GM10847 (cell line): Measurements from ENCODE around the gene ZNF85.
A peak's percentile ranks its signal among the peaks of the same experiment; 100 is the strongest.

Source experiments
- POLR2A ChIP-seq: IDR thresholded peaks from 2 replicates; pipeline ENCODE4 v1.6.1; 2011; ENCODE audit not compliant: insufficient read length; ENCODE audit errors: extremely low read depth

The ZNF85 gene

GRCh38 chr19:20923077-20923871 is at the start of gene ZNF85:
ZNF85 (plus strand) TSS chr19:20923251; CDS start chr19:20923401, 150 bp downstream.
- TF ChIP-seq POLR2A, result no peak

- TF ChIP-seq POLR2A, result no peak
These were observed 43.5 kb upstream of the ZNF85 start for GRCh38 chr19:20879501-20879900.

GRCh38 chr19:20912973-20913372 is 10.1 kb upstream of the ZNF85 start:
- TF ChIP-seq POLR2A, result no peak

GRCh38 chr19:20925481-20925880 is 2.4 kb downstream of the ZNF85 start:
- TF ChIP-seq POLR2A, result no peak

- no peak for TF ChIP-seq POLR2A
These were observed 3.7 kb downstream of the ZNF85 start for GRCh38 chr19:20926796-20927195.

GRCh38 chr19:20928371-20928770 is 5.3 kb downstream of the ZNF85 start:
- TF ChIP-seq POLR2A, result no peak

GRCh38 chr19:20964798-20965197 is 41.7 kb downstream of the ZNF85 start:
- no peak for TF ChIP-seq POLR2A

- no peak for TF ChIP-seq POLR2A
These were observed 45.0 kb downstream of the ZNF85 start for GRCh38 chr19:20968092-20968491.

GRCh38 chr19:20969498-20969897 is 46.4 kb downstream of the ZNF85 start:
- no peak for TF ChIP-seq POLR2A

- TF ChIP-seq POLR2A, result no peak
These were observed 46.8 kb downstream of the ZNF85 start for GRCh38 chr19:20969898-20970297.

- TF ChIP-seq POLR2A, result peak; percentile 16
These were observed 76.8 kb downstream of the ZNF85 start for GRCh38 chr19:20999731-21000352.
